C1 segment of cervical spinal cord (tissue), 14 donors: ENCODE results near the gene XIAP.
A peak's percentile ranks its signal among the peaks of the same experiment; 100 is the strongest.
"Not testable (repeated sequence)": the region's sequence is repeated elsewhere in the genome, so short reads cannot be mapped to it uniquely, and the experiment has no call there.

Experiments used
- DNase-seq, 14 donors: peaks; one replicate each; lab custom pipeline; 2025; lab: John Stamatoyannopoulos, UW

The XIAP gene

GRCh38 chrX:123876177-123876576 is 16.3 kb downstream of the XIAP start:
- no peak for DNase-seq

- DNase-seq: no peak
Observed at GRCh38 chrX:123876844-123877243, 17.0 kb downstream of the XIAP start.

- no peak for DNase-seq
Observed at GRCh38 chrX:123878252-123878721, 18.4 kb downstream of the XIAP start.

GRCh38 chrX:123881330-123881729 is 21.5 kb downstream of the XIAP start:
- no peak for DNase-seq

GRCh38 chrX:123882391-123882790 is 22.5 kb downstream of the XIAP start:
- no peak for DNase-seq

GRCh38 chrX:123884809-123885408 is 25.1 kb downstream of the XIAP start:
- peak in 1 of 14 donors; percentile 1 for DNase-seq

GRCh38 chrX:123899701-123900100 is 39.8 kb downstream of the XIAP start:
- DNase-seq: no peak

GRCh38 chrX:123903261-123903660 is 43.4 kb downstream of the XIAP start:
- not testable (repeated sequence) for DNase-seq

GRCh38 chrX:123905332-123905731 is 45.5 kb downstream of the XIAP start:
- no peak for DNase-seq

- no peak for DNase-seq
Observed at GRCh38 chrX:123906557-123907316, 46.9 kb downstream of the XIAP start.

- no peak for DNase-seq
Observed at GRCh38 chrX:123909523-123909922, 49.7 kb downstream of the XIAP start.

- DNase-seq: no peak
Observed at GRCh38 chrX:123917069-123917468, 57.2 kb downstream of the XIAP start.

GRCh38 chrX:123918106-123918721 is 58.4 kb downstream of the XIAP start:
- no peak for DNase-seq

GRCh38 chrX:123920105-123920785 is 60.4 kb downstream of the XIAP start:
- DNase-seq: no peak

- DNase-seq: no peak
Observed at GRCh38 chrX:123923211-123923610, 63.4 kb downstream of the XIAP start.

GRCh38 chrX:123924186-123924585 is 64.3 kb downstream of the XIAP start:
- DNase-seq: no peak

GRCh38 chrX:123927845-123928244 is 68.0 kb downstream of the XIAP start:
- DNase-seq: no peak

- not testable (repeated sequence) for DNase-seq
Observed at GRCh38 chrX:123932055-123932454, 72.2 kb downstream of the XIAP start.

GRCh38 chrX:123943074-123943473 is 83.2 kb downstream of the XIAP start:
- DNase-seq: no peak

GRCh38 chrX:123943488-123943887 is 83.6 kb downstream of the XIAP start:
- DNase-seq: no peak

GRCh38 chrX:123949846-123950245 is 90.0 kb downstream of the XIAP start:
- no peak for DNase-seq
